HG03575 (cell line): ENCODE results near the gene ZDHHC12.
"Not testable (repeated sequence)": the region's sequence is repeated elsewhere in the genome, so short reads cannot be mapped to it uniquely, and the experiment has no call there.

Experiments
- ATAC-seq: cut with Tn5 transposase; IDR thresholded peaks from one replicate; pipeline ENCODE4 v1.9.1; 2021; ENCODE audit not compliant: unreplicated experiment, insufficient number of reproducible peaks, low FRiP score; ENCODE audit errors: extremely low read depth

Gene ZDHHC12

DNA sequence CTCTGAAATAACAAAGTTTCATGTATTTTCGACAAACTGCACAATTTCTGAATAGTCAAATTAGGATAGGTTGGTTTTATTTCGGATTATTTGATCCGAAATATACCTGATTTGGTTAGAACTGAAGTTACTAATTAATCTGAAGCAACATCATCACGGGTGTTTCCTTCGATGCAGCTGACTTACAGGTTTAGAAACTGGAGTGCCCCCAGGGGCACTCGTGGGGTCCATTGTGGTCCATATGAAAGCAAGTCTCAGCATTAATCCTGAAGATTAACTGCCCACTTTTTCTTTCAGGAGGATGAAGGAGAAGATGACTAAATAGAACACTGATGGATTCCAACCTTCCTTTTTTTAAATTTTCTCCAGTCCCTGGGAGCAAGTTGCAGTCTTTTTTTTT is 29.6 kb downstream of the ZDHHC12 start:
- no peak for ATAC-seq

DNA sequence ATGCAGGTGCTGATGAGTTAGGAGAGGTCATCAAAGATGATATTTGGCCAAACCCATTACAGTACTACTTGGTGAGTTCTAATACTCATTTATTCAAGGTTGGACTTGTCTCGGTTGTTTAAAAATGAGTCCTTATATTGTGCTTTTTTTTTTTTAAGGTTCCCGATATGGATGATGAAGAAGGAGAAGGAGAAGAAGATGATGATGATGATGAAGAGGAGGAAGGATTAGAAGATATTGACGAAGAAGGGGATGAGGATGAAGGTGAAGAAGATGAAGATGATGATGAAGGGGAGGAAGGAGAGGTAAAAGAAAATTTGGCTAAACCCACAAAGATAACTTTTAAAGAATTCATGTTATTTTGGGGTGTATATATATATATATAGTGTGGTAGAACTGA is 30.2 kb downstream of the ZDHHC12 start:
- not testable (repeated sequence) for ATAC-seq

DNA sequence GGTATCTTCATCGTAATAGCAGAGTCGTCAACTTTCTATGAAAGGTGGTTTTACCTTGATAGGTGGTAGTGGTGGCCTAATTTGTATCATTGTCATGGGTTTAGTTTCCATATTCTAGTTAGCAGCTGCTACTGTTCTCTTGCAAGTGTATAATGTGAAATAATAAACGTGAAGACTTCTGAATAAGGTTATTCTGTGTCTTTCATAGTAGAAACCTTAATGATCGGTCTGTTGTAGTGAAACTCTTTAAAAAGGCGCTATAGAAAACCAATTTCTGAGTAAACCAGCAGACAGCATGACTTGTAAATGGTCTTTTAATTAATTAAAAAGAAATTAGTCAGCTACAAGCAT is 33.3 kb downstream of the ZDHHC12 start:
- no peak for ATAC-seq

DNA sequence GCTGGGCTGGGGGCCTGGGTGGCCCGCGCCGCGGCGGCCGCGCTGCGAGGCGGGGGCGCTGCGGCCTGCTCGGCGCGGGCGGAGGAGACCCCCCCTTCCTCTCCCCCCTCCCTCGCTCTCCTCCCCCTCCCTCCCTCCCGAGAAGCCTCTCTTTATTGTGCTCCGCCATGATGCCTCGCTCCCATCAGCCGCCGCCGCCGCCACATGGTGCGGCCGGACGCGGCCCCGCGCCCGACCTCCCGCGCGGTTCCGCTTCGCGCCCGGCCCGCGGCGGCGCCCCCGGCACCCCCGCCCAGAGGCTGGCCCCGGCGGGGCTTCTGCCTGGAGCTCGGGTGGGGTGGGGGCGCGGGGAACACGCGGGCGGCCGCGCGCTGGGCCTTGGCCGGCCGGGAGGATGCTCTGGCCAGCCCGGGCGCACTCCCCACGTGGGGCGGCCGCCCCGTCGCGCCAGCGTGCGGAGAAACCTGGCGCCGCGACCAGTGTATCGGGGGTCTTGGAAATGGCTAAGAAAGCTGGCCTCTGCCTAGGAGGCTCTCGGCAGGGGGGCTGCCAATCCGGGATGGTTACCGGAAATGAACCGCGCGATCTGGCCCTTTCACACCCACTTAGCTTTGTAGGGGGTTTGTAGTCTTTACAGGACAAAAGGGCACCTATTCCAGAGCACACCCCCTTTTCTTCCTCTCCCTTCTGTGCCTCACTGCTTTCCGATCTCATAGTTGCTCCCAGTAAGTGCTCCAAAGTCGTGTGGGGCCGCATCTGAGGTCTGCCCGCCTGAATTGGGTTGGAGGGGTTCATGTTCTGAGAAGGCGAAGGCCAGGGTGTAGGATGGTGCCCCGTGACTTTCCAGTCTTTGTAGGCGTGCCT is 33.9 kb downstream of the ZDHHC12 start:
- no peak for ATAC-seq

DNA sequence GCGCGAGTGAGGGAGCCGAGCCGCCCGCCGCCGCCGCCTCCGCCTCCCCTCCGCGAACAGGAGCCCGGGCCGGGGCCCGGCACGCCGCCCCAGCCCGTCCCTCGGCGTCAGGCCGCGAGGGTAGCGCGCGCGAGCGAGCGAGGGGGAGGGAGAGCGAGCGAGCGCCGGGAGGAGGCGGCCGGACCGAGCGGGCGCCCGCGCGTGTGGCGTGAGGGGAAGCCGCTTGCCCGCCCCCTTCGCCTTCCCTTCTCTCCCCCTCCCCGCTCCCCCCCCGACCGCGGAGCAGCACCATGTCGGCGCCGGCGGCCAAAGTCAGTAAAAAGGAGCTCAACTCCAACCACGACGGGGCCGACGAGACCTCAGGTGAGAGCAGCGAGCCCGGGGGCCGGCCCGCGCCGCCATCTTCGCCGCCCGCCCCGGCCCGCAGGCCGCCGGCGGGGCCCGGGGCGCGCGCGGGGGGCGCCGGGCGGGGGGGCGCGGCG is 34.6 kb downstream of the ZDHHC12 start:
- no peak for ATAC-seq

DNA sequence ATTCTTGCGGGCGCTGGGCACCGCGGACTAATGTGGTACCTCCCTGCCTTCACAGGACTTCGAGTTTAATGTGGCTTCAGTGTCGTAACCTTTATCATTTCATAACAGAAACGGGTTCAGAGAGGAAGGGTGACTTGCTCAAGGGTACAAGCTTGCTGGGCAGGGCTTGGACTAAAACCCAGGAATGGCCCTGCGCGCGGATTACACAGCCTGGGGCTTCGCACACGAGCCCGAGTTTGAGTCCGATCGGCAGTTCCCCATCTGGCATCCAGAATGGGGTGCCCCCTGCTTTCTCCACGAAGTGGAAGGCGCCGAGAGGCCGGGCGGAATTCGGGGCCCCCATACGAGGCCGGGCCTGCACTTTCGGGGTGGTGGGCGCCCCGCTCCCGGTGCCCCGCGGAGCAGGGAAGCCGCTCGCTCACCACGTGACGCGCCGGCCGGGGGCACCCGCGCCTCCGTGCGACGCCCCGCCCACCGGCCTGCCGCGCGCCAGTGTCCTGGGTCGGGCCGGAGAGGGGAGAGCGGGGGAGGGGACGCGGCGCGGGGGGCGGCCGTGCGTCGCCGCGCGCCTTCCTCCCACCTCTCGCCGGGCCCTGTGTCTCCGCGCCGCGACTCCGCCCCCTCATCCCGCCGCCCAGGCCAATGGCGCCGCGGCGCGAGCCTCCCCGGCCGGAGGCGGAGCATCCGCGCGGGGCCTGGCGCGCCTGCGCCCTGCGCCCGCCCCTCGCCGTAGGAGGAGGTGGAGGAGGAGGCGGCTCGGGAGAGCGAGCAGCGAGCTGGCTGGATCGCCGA is 35.2 kb downstream of the ZDHHC12 start, which contains the start of gene SET:
Gene SET, plus strand, starts transcription at position 722 of the 792 bp plus-strand sequence. CDS start 361 bp downstream, outside the sequence.
- no peak for ATAC-seq

DNA sequence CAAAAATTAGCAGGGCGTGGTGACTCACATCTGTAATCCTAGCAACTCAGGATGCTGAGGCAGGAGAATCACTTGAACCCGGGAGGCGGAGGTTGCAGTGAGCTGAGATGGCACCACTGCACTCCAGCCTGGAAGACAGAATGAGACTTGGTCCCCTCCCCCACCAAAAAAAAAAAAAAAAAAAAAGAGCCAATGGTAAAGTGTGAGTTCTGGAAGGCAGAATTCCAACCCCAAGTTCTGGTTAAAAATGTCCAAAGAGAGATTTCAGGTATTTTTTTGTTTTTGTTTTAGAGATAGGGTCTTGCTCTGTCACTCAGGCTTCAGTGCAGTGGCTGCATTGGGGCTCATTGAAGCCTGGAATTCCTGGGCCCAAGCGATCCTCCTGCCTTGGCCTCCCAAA is 36.5 kb downstream of the ZDHHC12 start:
- no peak for ATAC-seq

DNA sequence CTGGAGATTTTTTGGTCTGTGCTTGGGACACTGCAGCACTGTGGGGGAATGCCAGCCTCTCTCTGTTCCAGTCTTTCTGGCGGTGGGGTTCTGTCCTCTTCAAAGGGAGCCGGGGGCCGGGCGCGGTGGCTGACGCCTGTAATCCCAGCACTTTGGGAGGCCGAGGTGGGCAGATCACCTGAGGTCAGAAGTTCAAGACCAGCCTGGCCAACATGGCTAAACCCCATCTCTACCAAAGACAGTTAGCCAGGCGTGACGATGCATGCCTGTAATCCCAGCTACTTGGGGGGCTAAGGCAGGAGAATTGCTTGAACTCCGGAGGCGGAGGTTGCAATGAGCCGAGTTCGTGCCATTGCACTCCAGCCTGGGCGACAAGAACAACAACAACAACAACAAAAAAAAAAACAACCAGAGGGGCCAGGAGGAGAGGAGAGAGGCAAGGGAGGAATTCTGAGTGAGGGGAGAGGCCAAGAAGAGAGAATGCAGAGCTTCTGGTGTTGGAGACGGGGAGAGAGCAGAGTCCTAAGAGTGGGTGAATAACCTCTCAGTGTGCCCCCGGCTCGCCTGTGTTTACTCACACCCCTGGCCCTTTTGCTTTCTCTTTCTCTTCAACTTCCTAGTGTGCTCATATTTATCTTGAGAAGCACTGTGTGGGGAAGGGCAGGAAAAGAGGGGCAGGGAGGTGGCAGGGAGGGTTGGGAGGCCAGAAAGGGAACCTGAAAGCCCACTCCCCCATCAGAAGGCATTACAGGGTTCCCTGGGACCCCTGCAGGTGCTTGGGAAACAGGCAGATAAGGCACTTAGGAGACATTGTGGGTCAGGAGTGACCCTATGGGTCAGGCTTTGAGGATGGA is 38.1 kb downstream of the ZDHHC12 start:
- no peak for ATAC-seq

DNA sequence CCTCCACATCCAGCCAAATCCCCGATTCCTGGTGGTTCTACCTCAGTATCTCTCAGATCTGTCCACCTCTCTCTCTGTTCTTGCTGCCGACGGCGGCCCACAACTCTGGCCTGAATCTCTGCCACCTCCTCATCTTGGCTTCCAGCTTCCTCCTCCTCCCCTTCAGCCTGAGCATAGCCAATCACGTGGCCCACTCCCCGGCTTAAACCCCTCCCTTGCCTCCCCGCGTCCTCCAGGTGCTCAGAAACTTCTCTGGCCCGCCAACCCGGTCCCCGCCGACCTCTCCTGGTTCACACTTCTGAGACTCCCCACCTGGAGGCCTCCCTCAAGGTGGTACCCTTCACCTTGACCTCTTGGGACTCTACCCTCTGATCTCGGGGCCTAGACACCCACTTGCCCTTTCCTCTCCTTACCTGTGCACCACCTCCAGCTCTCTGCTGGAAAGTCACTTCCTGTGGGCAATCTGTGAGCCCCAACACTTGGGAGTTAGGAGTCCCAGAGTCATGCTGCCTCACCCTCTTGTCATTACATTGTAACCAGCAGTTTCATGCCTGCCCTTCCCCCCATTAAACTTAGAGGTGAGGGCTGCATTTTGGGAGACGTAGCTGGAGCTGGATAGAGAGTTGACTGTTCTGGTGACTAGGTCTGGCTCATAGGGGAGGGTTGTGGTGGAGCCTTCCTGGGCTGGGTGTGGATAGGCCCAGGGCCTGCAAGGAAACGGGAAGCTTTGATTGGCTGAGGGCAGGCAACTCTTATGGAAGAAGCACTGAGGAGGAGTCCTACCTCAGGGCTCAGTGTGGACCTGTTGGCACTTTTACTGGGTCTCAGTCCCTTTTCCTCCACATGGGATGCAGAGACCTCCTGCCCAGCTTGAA is 39.4 kb downstream of the ZDHHC12 start:
- no peak for ATAC-seq

DNA sequence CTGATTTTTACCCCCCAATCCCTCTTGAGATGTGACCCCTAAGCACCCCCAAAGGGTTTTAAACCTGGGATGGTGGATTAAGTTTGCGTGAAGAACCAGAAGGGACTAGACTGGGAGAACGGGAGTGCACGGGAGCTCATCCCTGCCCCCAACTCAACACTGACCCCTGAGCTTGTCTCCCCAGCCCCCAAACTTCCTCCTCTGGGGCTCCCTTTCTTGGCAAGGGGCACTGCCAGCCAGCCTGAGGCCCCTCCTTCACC is 39.9 kb downstream of the ZDHHC12 start:
- ATAC-seq: no peak

DNA sequence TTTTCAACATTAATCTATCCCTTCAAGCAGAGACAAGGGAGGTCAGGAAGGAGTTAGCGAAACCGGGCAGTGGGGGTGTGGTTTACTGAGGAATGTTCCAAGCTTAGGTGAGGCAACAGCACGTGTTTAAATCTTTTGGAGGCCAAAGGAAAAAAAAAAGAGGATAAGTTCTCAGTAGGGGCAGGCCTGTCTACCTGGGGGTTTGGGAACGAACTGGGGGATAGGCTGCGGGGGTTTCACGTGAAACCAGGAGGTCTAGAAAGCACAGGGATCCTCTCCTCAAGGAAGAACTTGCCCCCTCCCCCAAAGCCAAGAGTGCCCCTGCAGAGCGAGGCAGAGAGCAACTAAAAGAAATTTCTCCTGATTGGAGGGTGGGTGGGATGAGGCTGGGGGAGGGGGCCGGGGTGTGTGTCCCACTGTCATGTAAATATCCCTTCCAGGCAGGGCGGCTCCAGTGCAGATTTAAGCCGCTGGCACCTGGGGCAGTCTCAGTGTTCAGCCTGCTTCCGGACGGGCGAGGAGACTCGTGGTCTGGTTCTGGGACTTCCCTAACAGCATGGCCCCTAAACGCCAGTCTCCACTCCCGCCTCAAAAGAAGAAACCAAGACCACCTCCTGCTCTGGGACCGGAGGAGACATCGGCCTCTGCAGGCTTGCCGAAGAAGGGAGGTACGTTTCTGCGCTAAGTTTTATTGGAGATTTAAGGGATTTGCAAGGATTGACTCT is 40.4 kb downstream of the ZDHHC12 start:
- ATAC-seq: no peak

DNA sequence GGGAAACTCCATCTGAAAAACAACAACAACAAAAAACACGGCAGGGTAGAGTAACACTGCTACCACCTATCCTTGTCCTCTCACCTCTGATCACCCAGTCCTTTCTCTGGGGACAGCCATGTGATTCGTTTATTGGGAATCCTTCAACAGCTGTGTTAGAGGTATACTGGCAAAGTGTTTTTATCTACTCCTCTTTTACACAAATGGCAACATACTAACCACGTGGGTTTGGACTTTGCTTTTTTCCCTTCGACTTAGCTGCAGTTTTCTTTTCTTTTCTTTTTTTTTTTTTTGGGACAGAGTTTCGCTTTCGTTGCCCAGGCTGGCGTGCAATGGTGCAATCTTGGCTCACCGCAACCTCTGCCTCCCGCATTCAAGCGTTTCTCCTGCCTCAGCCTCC is 46.1 kb downstream of the ZDHHC12 start:
- ATAC-seq: no peak

DNA sequence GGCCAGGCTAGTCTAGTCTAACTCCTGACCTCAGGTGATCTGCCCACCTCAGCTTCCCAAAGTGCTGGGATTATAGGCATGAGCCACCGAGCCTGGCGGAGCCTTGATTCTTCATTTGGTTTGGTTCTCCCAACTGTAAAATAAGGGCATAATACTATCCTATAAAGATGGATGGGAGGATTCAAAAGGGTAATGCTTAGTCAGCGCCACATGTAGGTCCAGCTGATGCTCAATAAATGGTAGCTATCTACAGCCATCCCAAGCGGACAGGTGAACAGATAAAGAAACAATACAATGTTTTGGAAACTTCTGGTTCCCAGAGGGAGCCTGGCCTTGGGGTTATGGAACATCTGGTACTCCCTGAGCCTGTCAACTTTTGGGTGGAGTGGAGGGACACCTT is 48.5 kb downstream of the ZDHHC12 start:
- no peak for ATAC-seq
